ENCODE results near the gene FOXL2NB. TPM values are rescaled to one million over a fixed set of nuclear protein-coding genes. Genes with fewer than 3 reads are reported as not detected.

The FOXL2NB gene
- total RNA-seq, 2 donors from 2014 or later: not detected

GRCh38 chr3:138984816-138985215, 37.8 kb downstream of the FOXL2NB start:
- Histone ChIP-seq H3K4me3 (no peak overlapping the region), H3K9me3 (no peaks in the 10 kb centered on the region), H3K9ac (ENCODE audit: low read depth in 2 of 2, low read length in 2 of 2) (no peak overlapping the region), H3K27ac (no peak overlapping the region), H3K27me3 (no peaks in the 10 kb centered on the region), H3K36me3 (no peaks in the 10 kb centered on the region), H3K4me1 (no peaks in the 10 kb centered on the region)
- intact Hi-C loops (cut with DNase I): no loop called here
- TF ChIP-seq CTCF (IDR thresholded peaks at IDR 0.05): no peak
- no peak for DNase-seq

GRCh38 chr3:138985932-138986331, 38.9 kb downstream of the FOXL2NB start:
- DNase-seq: no peak
- Histone ChIP-seq H3K27ac (no peak overlapping the region), H3K4me1 (no peaks in the 10 kb centered on the region), H3K9ac (ENCODE audit: low read depth in 2 of 2, low read length in 2 of 2) (no peak overlapping the region), H3K9me3 (no peaks in the 10 kb centered on the region), H3K4me3 (no peak overlapping the region), H3K36me3 (no peaks in the 10 kb centered on the region), H3K27me3 (no peaks in the 10 kb centered on the region)
- intact Hi-C loops (cut with DNase I): no loop called here
- TF ChIP-seq CTCF (IDR thresholded peaks at IDR 0.05): no peak

GRCh38 chr3:138987181-138987580, 40.2 kb downstream of the FOXL2NB start:
- intact Hi-C loops (cut with DNase I): no loop called here
- Histone ChIP-seq H3K9ac (ENCODE audit: low read depth in 2 of 2, low read length in 2 of 2) (no peak overlapping the region), H3K27ac (no peak overlapping the region), H3K27me3 (no peaks in the 10 kb centered on the region), H3K4me3 (no peak overlapping the region), H3K4me1 (no peaks in the 10 kb centered on the region), H3K36me3 (no peaks in the 10 kb centered on the region), H3K9me3 (no peaks in the 10 kb centered on the region)
- TF ChIP-seq CTCF (IDR thresholded peaks at IDR 0.05): no peak
- DNase-seq: no peak

- Histone ChIP-seq H3K4me1 (no peaks in the 10 kb centered on the region), H3K27ac (no peak overlapping the region), H3K4me3 (no peak overlapping the region), H3K9me3 (no peaks in the 10 kb centered on the region), H3K27me3 (no peaks in the 10 kb centered on the region), H3K36me3 (no peaks in the 10 kb centered on the region), H3K9ac (ENCODE audit: low read depth in 2 of 2, low read length in 2 of 2) (no peak overlapping the region)
- intact Hi-C loops (cut with DNase I): no loop called here
- no peak for DNase-seq
- no peak for TF ChIP-seq CTCF (IDR thresholded peaks at IDR 0.05)
Measured at GRCh38 chr3:138995706-138996105, 48.7 kb downstream of the FOXL2NB start.

Other genes starting within 250 kb of the FOXL2NB start
- 10 to 100 TPM; 43.4 to 51.5 TPM for gene PIK3CB, start 112.3 kb upstream of the FOXL2NB start, total RNA-seq
- gene FOXL2, start 80 bp upstream of the FOXL2NB start, total RNA-seq: under 1 TPM in 1 of 2 donors, not detected in 1; 0.07 TPM
- gene PRR23A, start 59.1 kb downstream of the FOXL2NB start, total RNA-seq: not detected
- gene PRR23B, start 73.7 kb downstream of the FOXL2NB start, total RNA-seq: not detected
- not detected for gene PRR23C, start 97.7 kb downstream of the FOXL2NB start, total RNA-seq